NCI-H69 (cell line): ENCODE results near the gene B3GALT6.
A peak's percentile ranks its signal among the peaks of the same experiment; 100 is the strongest.

Experiments
- DNase-seq: peaks from one replicate; lab custom pipeline; 2025; lab: John Stamatoyannopoulos, UW

Gene B3GALT6

DNA sequence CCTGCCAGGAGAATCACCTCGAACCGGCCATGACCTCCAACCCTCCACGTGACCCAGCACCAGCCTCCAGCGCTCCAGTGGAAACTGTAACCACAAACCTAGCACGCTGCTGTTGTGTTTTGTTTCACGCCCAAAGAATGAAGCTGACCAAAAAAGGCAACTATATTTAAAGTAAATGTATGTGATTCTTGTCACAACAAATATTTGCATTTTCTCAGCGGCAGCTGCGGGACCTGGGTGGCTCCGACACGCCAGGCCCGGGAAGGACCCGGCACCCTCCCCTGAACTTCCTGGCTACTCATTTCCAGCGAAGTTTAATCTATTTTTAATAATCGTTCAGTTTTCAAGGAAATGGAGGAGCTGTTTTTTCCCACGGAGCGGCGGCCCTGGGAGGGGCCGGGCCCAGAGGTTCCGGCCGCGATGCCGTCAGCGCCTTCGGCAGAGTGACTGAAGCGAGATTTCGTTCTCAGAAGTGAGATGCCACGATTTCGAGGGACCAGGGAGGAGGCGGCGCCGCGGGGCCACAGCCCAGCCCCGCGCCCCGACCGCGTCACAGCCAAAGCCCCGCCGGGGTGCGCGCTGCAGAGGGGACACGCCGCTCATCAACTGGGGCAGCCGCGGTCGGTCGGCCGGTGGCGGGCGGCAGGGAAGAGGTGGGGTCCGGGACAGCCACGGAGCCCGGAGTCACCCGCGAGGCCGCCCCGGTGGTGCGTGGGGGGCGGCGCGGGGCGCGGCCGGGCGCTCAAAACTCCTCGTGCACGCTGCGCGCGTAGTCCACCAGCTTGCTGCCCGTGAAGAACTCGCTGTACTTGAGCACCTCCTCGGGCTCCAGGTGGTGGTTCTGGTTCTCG lies 15.0 kb upstream of the B3GALT6 start:
- DNase-seq = no peak

DNA sequence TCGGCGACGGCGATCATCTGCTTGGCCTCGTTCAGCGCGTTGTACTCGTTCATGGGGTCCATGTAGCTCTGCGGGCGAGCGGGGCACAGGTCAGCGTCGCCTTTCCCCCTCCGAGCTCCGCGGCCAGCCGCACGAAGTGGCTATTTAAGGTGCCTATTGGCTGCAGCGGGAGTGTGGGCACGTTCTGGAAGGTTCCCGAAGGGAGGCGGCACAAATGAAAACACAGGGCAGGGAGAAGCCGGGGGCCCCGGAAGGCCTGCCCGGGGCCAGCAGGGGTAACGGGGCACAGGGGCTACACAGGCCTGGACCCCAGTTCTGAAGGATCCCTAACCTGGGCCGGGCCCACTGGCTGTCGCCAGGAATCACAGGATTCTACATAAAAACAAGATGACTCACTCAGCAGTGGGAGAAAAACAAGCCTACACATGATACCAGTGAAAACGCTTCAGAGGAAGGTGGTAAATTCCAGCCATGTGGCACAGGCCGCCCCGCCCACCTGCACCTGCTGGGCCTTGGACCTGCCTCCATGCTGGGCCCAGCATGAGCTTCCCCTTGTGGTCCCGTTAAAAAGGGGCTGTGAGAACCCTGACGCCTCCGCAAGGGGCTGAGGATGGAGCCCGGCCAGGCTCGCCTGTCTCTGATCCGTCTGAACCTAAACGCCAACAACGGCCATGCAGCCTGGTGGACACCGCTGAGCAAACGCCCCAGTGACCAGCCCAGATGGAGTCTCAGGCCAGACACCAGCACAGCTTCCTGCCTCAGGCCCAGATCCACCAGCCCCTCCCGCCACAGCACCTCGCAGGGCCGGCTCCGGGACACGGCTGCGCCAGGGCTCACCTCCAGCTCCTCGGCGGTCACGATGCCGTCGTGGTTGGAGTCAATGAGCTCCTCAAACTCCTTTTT lies 14.2 kb upstream of the B3GALT6 start:
- peak; percentile 14 for DNase-seq

DNA sequence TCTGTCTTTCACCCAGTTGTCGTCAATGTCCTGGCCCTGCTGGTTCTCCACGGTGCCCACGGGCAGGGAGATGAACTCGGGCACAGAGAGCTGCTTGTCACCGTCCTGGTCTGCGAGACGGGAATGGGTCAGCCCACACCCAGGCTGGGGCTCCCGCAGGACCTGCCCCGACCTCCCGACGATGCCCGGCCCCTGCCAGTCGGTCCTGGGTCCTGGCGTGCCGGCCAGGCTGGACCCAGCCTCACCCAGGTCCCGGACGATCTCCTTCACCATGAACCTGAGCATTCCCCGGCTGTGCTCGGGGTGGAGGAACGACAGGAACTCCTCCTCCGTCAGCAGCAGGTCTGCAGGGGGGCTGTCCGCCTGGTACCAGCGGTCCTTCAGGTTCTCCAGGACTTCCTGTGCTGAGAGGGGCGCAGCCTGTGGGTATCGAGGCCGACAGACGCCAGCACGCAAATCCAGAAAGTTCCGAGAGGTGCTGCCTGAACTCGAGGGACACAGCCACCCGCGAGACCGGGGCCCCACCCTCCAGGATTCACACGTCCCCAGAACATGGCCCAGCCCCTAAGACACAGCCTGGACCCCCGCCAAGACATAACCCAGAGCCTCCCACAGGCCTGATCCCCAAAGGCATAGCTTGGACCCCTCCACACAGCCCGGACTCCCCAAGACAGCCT lies 13.4 kb upstream of the B3GALT6 start:
- DNase-seq = no peak

DNA sequence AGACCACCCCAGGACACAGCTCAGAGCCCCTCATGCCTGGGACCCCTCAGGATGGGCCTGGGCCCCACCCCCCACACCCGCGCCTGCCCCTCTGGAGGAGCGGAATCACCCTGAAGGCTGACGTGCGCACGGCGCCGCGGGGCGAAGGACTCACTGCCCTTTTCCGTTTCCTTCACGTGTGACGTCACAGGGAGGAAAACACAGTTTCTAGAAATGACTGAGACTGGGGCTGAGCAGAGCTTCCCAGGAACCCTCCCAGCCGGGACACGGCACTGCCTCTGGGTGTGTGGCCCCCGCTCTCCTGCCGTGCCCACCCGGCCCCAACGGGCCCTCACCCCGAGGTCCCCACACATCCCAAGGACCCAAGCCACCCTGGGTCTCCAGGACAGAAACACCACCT lies 12.7 kb upstream of the B3GALT6 start:
- no peak for DNase-seq

DNA sequence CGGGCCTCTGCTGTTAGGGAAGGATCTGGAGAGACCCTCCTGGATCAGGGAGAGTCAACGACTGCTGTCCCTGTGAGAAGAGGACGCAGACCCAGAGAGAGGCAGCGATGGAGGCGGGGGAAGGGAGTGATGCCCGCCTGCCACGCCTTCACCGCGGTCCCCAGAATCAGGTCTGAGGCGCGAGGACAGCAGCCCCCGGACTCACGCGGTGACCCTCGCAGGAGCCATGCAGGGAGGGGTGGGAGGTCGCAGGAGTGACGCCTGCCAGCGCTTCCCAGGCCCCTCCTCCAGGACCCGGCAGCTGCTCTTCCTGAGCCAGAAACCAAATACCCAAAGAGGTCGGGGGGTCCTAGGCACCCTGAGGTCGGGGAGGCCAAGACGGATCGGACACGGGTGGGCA lies 11.8 kb upstream of the B3GALT6 start:
- no peak for DNase-seq

DNA sequence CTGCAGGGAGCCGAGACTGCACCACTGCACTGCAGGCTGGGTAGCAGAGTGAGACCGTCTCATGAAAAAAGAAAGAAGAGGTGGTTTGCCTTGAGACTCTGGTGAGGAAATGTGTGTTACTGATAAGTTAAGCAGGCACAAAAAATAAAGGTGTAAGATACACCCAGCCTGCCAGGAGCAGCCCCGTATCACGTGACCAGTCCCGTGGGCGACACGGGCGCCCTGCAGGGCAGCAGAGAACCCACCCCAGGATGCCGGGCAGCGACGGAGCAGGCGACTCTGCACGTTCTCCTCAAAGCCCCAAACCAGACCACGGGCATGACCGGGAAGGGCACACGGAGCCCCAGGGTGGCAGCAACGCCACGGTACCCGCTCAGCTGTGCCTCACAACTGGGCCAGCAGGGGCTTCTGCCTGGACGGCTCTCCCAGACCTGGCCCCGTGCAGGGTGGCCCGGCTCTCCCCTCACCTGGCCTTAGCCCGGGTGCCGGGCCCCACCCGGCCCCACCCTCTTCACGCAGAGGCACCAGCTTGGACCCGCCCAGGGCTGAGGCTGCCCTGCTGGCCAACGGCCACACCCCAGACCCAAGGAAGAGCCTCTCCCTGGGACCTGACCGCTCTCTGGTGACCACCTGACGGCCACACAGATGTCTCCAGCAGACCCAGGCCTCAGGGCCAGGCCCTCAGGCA lies 10.0 kb upstream of the B3GALT6 start:
- no peak for DNase-seq

DNA sequence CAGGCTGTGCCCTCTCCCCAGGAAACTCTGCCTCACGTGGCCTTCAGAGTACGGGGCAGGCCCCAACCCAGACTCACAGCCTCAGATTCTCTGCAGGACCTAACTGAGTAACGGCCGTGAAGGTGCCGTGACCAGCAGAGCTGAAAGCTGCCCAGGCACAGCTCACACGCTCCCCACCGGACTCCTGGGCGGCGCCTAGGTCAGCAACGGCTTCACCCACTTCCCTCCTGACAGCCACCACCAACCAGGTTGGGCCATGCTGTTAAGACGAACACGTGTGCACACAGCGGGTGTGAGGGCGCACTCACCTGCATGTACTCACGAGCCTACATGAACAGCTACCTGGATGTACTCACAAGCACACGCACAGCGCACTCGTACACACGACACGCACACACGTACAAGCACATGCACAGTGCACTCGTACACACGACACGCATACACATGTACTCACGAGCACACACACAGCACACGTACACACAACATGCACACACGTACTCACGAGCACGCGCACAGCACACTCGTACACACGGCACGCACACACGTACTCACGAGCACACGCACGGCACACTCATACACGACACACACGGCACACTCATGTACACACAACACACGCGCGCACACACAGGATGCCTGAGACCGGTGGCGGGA lies 9.3 kb upstream of the B3GALT6 start:
- DNase-seq = no peak

DNA sequence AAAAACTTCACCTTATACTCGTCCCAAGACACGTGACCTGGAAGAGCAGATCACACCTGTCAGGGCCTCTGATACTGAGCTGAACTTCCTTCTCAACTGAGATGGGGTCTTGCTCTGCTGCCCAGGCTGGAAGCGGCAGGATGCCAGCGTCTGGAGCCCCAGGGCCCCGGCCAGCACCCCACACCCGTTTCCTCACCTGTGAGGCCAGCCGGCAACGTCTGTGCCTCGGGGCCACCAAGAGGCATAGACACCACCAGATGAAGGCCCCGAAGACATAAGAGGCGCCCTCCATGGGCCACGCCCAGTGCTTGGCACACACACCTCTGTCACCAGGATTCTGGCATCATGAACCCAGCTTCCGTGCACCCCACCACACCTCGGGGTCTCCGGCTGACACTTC lies 8.7 kb upstream of the B3GALT6 start:
- DNase-seq = no peak

DNA sequence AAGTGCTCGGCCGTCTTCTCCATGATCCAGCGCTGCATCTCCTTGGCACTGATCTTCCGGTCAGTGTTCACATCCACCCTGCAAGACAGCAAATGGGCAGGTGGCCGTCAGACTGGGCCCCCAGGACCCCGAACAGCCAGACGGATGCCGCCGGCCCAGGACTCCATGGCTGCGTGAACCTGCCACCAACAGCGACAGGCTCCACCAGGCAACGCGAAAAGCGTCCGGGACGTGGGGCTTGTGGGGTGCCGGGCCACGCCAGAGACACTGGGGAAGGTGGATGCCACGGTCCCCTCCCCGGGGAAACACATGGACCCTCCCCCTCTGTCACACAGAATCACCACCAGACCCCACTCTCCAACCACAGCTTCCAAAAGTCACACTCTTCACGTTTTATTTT lies 8.1 kb upstream of the B3GALT6 start:
- DNase-seq = no peak

DNA sequence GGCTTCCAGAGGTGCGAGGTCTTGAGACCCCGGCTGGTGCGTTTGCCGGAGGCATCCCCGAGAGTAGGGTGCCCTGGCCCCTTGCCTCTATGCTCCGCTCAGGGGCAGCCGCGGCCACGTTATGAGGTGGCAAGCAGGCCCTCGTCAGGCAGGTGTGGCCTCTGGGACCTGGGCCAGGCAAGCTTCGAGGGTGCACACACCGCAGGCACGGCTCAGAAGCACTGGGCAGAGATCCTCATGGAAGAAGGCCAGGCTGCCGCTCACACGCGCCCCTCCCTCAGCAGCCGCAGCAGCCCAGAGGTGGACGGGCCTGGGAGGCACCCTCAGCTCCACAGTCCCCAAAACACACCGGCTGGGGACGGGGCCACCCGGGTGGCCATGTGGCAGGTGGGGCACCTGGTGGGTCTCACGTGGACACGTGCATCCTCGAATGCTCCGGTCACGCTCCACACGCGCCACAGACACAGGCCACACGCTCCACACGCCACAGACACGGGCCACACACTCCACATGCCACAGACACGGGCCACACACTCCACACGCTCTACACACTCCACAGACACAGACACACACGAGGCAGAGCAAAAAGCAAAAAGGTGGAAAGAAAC lies 6.7 kb upstream of the B3GALT6 start:
- DNase-seq = no peak

DNA sequence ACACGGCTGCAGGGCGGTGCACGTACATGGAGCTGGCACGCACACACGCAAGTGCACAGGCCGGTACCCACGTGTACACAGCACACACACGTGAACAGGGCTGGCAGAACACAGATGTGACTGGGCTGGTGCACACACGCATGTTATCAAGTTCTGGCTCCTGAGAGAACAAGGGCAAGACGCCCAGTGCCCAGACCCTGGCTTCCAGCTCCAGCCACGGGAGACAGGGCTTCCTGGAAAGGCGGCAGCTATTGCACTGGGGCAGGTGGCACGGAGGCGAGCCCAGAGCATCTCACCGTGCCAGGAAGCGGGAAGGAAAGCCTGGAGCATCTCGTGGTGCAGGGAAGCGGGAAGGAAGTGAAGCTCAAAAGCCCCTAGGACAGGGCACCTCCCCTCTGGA lies 6.1 kb upstream of the B3GALT6 start:
- DNase-seq = no peak

DNA sequence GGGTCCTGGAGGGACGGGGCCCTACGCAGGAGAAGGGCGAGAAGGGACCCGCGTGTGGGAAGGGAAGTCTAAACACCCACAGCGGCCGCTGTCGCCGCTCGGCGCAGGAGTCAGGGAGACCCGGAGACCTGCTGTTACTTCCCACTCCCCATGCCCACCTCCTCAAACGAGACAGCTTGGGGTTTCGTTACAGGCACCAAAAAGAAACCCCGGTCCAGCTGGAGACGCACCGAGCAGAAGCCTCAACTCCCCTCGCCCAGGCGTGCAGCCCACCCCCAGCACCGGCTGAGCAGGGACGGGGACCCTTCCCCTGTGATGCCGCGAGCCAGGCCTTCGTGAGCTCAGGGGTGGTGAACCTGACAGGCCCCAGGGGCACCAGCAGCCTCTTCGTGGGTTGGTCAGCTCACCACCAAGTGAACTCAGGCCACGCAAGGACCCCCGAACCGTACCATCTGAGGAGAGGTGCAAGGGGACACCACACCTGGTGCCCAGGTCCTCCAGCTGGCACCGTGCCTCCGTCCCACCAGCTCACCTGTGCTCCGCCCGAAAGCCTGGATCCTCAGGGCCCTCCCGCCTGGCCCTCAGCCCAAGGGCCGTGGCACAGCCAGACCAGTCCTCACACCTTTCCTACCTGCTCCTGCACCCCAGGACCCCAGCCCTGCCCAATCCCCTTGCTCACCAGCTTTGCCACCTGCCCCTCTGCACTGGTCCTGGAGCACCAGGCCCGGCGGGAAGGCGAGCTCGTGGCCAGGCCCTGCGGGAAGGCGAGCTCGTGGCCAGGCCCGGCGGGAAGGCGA lies 5.3 kb upstream of the B3GALT6 start:
- DNase-seq = no peak

DNA sequence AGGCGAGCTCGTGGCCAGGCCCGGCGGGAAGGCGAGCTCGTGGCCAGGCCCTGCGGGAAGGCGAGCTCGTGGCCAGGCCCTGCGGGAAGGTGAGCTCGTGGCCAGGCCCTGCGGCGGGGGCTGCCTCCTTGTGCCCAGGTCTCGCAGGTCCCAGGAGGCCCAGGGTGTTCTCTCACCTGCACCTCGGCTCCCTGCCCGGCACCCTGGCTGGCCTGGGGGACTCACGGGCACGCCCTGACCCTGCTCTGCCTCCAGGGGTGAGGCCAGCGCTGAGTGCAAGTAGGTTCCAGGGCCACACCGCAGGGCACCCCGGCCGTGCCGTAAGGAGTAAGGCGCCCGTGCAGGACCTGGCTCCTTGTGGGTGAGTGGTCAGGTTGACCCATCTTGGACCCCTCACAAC lies 4.7 kb upstream of the B3GALT6 start:
- DNase-seq = no peak

DNA sequence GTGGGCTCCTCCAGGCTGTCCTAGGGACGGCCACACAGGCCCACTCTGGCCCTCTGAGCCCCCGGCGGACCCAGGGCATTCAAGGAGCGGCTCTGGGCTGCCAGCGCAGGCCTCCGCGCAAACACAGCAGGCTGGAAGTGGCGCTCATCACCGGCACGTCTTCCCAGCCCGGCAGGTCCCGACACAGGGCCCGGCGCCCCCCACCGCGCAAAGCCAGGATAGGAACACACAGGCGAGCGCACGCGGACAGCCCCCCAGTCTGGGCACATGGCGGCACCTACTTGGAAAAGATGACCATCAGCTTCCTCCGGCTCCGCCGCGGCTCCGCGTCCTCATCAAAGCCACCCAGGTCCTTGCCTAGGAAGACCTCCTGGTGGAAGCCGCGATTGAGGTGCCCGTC lies 3.9 kb upstream of the B3GALT6 start:
- no peak for DNase-seq

DNA sequence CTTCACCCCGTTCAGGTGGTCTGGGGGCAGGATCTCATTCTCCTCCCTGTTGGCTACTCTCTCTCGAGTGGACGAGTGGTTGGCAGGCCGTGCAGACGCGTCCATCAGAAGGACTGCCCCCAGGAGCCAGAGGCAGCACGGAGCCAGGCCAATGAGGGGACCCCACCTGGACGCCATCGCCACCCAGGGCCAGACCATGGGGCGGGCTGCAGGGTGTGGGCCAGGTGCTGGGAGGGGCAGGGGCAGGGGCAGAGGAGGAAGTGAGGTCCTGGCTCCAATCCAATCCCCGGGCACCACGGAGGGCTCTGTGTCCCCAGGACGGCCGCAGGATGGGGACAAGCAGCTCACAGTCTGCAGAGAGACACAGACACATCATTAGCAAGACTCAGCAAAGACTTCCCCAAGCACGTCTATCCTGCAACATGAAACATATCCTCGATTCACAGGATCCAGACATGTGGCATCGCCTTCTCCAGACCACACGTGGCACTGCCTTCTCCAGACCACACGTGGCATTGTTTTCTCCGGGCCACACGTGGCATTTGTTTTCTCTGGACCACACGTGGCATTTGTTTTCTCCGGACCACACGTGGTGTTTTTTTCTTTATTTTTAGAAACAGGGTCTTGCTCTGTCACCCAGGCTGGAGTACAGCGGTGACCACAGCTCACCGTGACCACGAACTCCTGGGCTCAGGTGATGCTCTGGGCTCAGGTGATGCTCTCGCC lies 3.3 kb upstream of the B3GALT6 start:
- DNase-seq = no peak

DNA sequence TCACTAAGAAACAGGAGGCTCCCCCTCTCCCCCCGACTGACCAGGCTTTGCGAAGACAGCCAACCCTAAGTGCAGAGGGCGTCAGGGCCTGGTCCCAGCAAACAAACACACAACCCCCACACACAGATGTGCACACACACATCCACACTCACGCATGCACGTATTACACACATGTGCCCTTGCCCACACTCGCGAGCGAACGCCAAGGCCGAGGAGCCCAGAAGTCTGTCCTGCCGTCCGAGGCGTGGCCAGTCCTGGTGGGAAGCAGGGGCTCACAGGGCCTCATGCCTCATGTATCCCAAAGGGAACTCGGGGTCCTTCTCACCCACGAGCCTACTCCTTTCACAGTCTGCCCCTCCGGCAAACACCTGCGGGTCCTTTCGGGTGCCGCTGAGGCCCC lies 2.3 kb upstream of the B3GALT6 start:
- DNase-seq = no peak

DNA sequence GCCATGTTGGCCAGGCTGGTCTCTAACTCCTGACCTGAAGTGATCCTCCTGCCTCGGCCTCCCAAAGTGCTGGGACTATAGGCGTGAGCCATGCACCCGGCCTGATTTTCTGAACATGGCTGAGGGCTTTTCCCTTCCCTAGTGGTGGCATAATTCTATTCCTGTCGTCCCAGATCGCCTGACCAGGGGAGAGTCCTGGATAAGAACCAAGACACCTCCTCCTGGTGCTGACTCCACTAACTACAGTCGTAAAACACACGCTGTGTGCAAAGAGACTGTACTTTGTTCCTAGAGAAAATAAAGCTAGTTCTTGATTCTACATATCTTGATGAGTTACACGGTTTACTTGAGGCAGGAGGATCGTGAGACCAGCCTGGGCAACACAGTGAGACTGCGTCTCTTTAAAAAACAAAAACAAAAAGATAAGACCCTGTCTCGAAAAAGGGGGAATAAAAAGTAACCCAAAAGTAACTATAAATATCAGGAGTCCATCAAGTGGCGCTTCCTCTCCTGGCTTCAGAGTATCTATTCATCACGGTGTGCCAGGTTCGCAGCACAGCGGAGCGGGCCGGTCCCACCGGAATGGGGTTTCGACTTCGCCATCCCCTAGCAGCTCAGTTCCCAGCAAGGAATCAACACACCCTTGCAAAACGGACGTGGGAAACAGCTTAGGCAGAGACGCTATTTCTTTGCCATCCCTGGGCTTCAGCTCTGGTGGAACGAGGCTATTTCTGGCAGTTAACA lies 1.2 kb upstream of the B3GALT6 start:
- peak; percentile 35 for DNase-seq

DNA sequence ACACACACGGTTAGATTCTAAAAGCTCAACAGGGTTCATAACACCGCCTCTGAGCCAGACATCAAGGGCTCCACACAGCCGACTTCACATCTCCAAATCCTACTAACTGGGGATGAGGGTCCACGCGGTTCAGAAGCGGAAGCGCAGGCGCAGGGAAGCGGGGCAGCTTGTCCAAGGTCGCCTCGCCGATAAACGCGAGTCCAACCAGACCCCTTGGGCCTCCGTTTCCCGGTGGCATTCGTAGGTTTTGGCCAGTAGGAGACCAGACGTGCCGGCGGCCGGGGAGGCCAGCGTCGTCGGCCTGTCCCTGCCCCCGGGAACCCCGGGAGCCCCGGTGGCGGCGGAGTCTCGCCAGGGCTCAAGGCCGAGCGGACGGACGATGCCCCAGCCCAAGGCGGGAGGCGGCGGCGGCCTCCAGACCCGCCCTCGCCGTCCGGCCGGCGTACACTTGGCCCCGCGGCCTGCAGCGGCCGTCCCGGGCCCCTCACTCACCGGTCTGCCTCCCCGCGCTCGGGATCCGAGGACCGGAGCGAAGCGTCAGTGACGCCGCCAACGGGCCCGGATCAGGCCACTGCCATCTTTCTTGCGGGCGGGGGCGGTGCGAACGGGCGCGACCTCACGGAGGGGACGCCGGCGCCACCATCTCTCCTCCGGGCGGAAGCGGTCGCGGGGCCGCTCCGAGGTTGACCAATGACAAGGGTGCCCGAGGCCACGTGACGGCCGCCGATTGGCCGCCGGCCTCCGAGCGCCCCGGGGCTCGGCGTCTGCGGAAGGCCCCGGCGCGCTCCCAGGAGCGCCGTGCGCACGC lies 433 bp upstream of the B3GALT6 start, which contains the start of gene SDF4:
Gene SDF4 (minus strand): TSS at position 602 of the 808 bp plus-strand sequence. CDS start 3,229 bp downstream, outside the sequence.
- peak; percentile 95 for DNase-seq
